MCF 10A (cell line): ENCODE measurements around the gene TOGARAM2. TPM values are rescaled to one million over a fixed set of nuclear protein-coding genes. Genes with fewer than 3 reads are reported as not detected.

Experiments
- BruUV-seq: library from RNA; stranded (reverse); fragments of 400-500 nt; replicated peaks from 2 replicates; lab custom pipeline; 2021; lab: Mats Ljungman, UMichigan
- CTCF ChIA-PET: fragments of 300-600 bp; sonication (Branson Sonifier 250); formaldehyde crosslinking; extraction: SDS; loops from one replicate; lab custom pipeline; 2021; ENCODE audit warnings: antibody characterized with exemption, inconsistent platforms; lab: Yijun Ruan, JAX
- POLR2A ChIA-PET: fragments of 300-600, 350-650 bp; sonication (Branson Sonifier 250); formaldehyde crosslinking; extraction: SDS; loops from one replicate; lab custom pipeline; 2020; ENCODE audit warnings: antibody characterized with exemption, inconsistent platforms; lab: Yijun Ruan, JAX
- DNase-seq: peaks from one replicate; pipeline ENCODE4 v3.0.0-alpha.2; 2018; ENCODE audit not compliant: unreplicated experiment
- H3K27ac Mint-ChIP-seq: one replicate; pipeline ENCODE4 v1.8.0; 2022; ENCODE audit warnings: mild to moderate bottlenecking, low read depth, mixed read lengths; ENCODE audit not compliant: unreplicated experiment
- H3K27me3 Mint-ChIP-seq: one replicate; pipeline ENCODE4 v1.8.0; 2022; ENCODE audit warnings: mixed read lengths; ENCODE audit not compliant: insufficient read depth, unreplicated experiment
- H3K36me3 Mint-ChIP-seq: one replicate; pipeline ENCODE4 v1.8.0; 2022; ENCODE audit warnings: mild to moderate bottlenecking, moderate library complexity, mixed read lengths; ENCODE audit not compliant: insufficient read depth, unreplicated experiment
- H3K4me1 Mint-ChIP-seq: one replicate; pipeline ENCODE4 v1.8.0; 2022; ENCODE audit warnings: mixed read lengths; ENCODE audit not compliant: insufficient read depth, unreplicated experiment
- H3K4me3 Mint-ChIP-seq: one replicate; pipeline ENCODE4 v1.8.0; 2022; ENCODE audit warnings: mild to moderate bottlenecking, moderate library complexity, mixed read lengths; ENCODE audit not compliant: unreplicated experiment
- H3K9me3 Mint-ChIP-seq: one replicate; pipeline ENCODE4 v1.8.0; 2022; ENCODE audit warnings: mixed read lengths; ENCODE audit not compliant: unreplicated experiment
- intact Hi-C: fragments of 100-400 bp; cut with micrococcal nuclease; formaldehyde crosslinking; loops from 2 replicates; pipeline ENCODE4 v1.14.1; 2022
- total RNA-seq: library from RNA; stranded (reverse); gene quantifications from 2 replicates; pipeline ENCODE4 v1.2.3, GENCODE V29; 2022
- TF ChIP-seq, protein P1 (sequence below): fragments of 200-600 bp; IDR thresholded peaks from one replicate; pipeline ENCODE4 v1.8.0; 2022; ENCODE audit warnings: antibody characterized with exemption, mild to moderate bottlenecking; ENCODE audit not compliant: unreplicated experiment

The TOGARAM2 gene
- total RNA-seq, 1 experiment from 2014 or later: 0.16 TPM

DNA sequence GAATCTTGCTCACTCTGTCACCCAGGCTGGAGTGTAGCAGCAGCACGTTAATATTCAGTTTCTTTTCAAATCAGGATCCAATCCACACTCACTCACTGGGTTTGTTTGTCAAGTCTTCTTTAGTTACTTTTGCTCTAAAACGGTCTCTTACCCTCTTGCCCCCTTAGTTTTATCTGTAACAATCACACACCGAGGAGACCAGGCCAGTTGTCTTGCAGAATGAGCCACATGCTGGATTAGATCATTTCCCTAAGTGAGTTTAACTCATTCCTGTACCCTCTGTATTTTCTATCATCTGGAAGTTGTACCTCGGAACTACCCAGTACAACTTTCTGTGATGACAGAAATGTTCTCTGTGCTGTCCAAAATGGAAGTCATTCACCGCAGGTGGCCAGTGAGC lies 20.7 kb upstream of the TOGARAM2 start:
- intact Hi-C loops: no loop called here
- Mint-ChIP-seq H3K27me3 (no peaks in the 10 kb centered on the region), H3K4me3 (no peak overlapping the region), H3K9me3 (no peaks in the 10 kb centered on the region), H3K27ac (no peak overlapping the region), H3K4me1 (peaks cover 10% of the 10 kb centered on the region), H3K36me3 (no peaks in the 10 kb centered on the region)
- no peak for DNase-seq
- BruUV-seq: no TSS peak
- CTCF ChIA-PET: interaction anchor here (1.2 kb wide), 1 partner anchor 93 kb away, joined by 5 read pairs; no protein-coding TSS in a partner anchor
- POLR2A ChIA-PET: interaction anchor here (0.8 kb wide), 1 partner anchor 226 kb away, joined by 3 read pairs; no protein-coding TSS in a partner anchor
- TF ChIP-seq, protein P1, sequence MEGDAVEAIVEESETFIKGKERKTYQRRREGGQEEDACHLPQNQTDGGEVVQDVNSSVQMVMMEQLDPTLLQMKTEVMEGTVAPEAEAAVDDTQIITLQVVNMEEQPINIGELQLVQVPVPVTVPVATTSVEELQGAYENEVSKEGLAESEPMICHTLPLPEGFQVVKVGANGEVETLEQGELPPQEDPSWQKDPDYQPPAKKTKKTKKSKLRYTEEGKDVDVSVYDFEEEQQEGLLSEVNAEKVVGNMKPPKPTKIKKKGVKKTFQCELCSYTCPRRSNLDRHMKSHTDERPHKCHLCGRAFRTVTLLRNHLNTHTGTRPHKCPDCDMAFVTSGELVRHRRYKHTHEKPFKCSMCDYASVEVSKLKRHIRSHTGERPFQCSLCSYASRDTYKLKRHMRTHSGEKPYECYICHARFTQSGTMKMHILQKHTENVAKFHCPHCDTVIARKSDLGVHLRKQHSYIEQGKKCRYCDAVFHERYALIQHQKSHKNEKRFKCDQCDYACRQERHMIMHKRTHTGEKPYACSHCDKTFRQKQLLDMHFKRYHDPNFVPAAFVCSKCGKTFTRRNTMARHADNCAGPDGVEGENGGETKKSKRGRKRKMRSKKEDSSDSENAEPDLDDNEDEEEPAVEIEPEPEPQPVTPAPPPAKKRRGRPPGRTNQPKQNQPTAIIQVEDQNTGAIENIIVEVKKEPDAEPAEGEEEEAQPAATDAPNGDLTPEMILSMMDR: no peak

DNA sequence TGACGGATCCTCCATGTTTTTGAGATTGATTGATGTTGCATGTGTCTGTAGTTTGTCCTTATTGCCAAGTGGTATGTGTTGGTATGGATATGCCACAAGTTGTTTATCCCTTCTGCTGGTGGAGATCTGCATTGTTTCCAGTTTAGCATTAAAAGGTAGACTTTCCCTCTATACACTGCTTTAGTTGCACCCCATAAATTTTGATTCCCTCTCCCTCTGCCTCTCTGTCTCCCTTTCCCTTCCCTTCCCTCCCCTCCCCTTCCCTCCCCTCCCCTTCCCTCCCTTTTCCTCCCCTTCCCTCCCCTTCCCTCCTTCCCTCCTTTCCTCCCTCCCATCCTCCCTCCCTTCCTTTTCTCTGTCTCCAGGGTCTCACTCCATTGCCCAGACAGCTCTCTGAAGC lies 18.6 kb upstream of the TOGARAM2 start:
- no peak overlapping the region for H3K27ac Mint-ChIP-seq
- no peaks in the 10 kb centered on the region for H3K36me3 Mint-ChIP-seq
- H3K4me3 Mint-ChIP-seq: no peak overlapping the region
- POLR2A ChIA-PET: no interaction called here
- TF ChIP-seq, protein P1: no peak
- CTCF ChIA-PET: no interaction called here
- H3K9me3 Mint-ChIP-seq: no peaks in the 10 kb centered on the region
- H3K27me3 Mint-ChIP-seq: no peaks in the 10 kb centered on the region
- BruUV-seq: no TSS peak
- DNase-seq: no peak
- intact Hi-C loops: no loop called here
- H3K4me1 Mint-ChIP-seq: peaks cover 5% of the 10 kb centered on the region

DNA sequence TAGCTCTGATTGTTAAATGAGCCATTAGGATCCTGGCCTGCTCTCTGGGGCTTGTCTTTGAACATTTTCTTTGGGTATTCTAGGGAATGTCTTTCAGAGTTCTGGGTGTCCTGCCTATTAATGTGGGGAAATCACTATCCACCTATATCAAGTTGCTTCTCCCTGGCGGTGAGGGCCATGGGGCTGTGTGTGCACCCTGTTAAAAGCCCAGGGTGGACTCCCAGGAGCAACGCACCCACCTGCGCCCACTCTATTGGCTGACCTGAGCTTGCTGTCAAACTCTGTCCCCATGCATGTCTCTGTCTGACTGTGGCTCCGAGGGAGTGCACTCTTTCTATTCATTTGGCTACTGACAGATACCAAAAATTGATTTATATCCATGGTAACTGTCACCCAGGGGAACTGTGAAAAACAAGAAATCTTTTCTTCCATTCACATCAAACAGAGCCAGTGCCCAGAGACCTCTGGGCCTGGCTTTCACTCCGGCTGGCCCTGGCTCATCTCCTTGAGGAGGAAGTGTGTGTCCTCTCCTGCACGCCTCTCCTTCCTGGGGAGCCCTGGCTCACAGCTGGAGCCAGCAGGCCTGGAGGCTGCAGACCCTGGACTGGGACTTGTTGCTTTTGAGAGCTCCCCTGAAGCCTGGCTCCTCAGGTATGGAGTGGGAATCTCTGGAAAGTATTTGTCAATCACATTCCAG lies 10.5 kb upstream of the TOGARAM2 start:
- TF ChIP-seq, protein P1: no peak
- H3K36me3 Mint-ChIP-seq: no peaks in the 10 kb centered on the region
- DNase-seq: no peak
- POLR2A ChIA-PET: interaction anchor here (0.6 to 0.7 kb wide), 2 partner anchors 98 to 958 kb away, joined by 3 read pairs; no protein-coding TSS in a partner anchor
- BruUV-seq: no TSS peak
- H3K4me3 Mint-ChIP-seq: no peak overlapping the region
- CTCF ChIA-PET: interaction anchor here (0.6 to 0.9 kb wide), 3 partner anchors 19 to 1063 kb away, joined by 3 to 4 read pairs (median 3); no protein-coding TSS in a partner anchor
- no peaks in the 10 kb centered on the region for H3K4me1 Mint-ChIP-seq
- H3K27ac Mint-ChIP-seq: no peak overlapping the region
- H3K9me3 Mint-ChIP-seq: no peaks in the 10 kb centered on the region
- intact Hi-C loops: no loop called here
- H3K27me3 Mint-ChIP-seq: no peaks in the 10 kb centered on the region

DNA sequence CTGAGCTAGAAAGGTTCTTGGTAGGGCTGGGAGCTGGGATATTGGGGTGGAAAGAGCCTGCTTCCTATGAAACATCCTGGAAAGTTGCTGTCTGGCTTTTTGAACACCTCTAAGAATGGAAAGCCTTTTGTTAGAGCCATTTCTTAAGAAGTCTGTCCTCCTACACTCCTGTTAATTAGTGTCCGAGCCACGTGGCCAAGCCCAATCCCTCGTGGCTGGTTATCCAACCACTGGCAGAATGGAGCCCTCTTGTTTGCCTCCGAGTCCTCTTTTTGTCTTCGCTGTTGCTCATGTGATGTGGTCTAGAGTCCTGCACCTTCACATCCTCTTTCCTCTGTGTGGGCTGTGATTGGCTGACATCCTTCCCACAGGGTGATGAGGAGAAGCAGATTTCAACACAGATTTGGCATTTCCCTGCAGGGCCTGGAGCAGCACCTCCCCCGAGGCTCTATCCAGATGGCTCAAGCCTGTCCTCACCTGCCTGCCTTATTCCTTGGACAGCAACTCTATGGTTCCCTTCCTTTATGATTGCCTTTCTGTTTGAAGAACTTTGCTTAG lies 8.2 kb upstream of the TOGARAM2 start:
- Mint-ChIP-seq H3K27ac (no peak overlapping the region), H3K27me3 (no peaks in the 10 kb centered on the region), H3K4me3 (no peak overlapping the region), H3K4me1 (peaks cover 7% of the 10 kb centered on the region), H3K9me3 (no peaks in the 10 kb centered on the region), H3K36me3 (no peaks in the 10 kb centered on the region)
- intact Hi-C loops: no loop called here
- no TSS peak for BruUV-seq
- TF ChIP-seq, protein P1: no peak
- ChIA-PET CTCF (no interaction called here), POLR2A (no interaction called here)
- no peak for DNase-seq
